Measurements from ENCODE around the gene GALNT2.

Gene GALNT2

GRCh38 chr1:230136453-230137336 is 69.7 kb downstream of the GALNT2 start:
- no peak for DNase-seq

- DNase-seq, result no peak
Measured at GRCh38 chr1:230137337-230137815, 70.3 kb downstream of the GALNT2 start.

- DNase-seq, result no peak
Measured at GRCh38 chr1:230138561-230139239, 71.7 kb downstream of the GALNT2 start.

GRCh38 chr1:230139315-230139714 is 72.3 kb downstream of the GALNT2 start:
- no peak for DNase-seq

- no peak for DNase-seq
Measured at GRCh38 chr1:230139741-230140140, 72.7 kb downstream of the GALNT2 start.

GRCh38 chr1:230140221-230141020 is 73.4 kb downstream of the GALNT2 start:
- no peak for DNase-seq

- DNase-seq, result no peak
Measured at GRCh38 chr1:230141021-230141648, 74.1 kb downstream of the GALNT2 start.

GRCh38 chr1:230141797-230142607 is 75.0 kb downstream of the GALNT2 start:
- no peak for DNase-seq

GRCh38 chr1:230142608-230143210 is 75.7 kb downstream of the GALNT2 start:
- DNase-seq, result no peak

GRCh38 chr1:230143534-230143933 is 76.5 kb downstream of the GALNT2 start:
- DNase-seq, result no peak

GRCh38 chr1:230144010-230144614 is 77.1 kb downstream of the GALNT2 start:
- DNase-seq, result no peak

- no peak for DNase-seq
Measured at GRCh38 chr1:230144758-230145504, 77.9 kb downstream of the GALNT2 start.

GRCh38 chr1:230145505-230145899 is 78.5 kb downstream of the GALNT2 start:
- no peak for DNase-seq

GRCh38 chr1:230145953-230146476 is 79.0 kb downstream of the GALNT2 start:
- DNase-seq, result no peak

GRCh38 chr1:230146709-230147108 is 79.7 kb downstream of the GALNT2 start:
- DNase-seq, result no peak

GRCh38 chr1:230147253-230148125 is 80.5 kb downstream of the GALNT2 start:
- no peak for DNase-seq

- DNase-seq, result no peak
Measured at GRCh38 chr1:230148126-230148652, 81.2 kb downstream of the GALNT2 start.

- no peak for DNase-seq
Measured at GRCh38 chr1:230148768-230149469, 81.9 kb downstream of the GALNT2 start.

Measured in AML-193 (cell line).